Thymus (tissue), 11 donors: ENCODE measurements around the gene RETSAT. TPM values are rescaled to one million over a fixed set of nuclear protein-coding genes. Genes with fewer than 3 reads are reported as not detected.
"Not testable (repeated sequence)": the region's sequence is repeated elsewhere in the genome, so short reads cannot be mapped to it uniquely, and the experiment has no call there.

ENCODE experiments used
- DNase-seq, 9 donors: peaks; one replicate each; pipeline ENCODE4 v3.0.0-alpha.2; 2013; ENCODE audit warnings: low spot score in 9 of 9, low read depth in 6 of 9, missing footprints in 1 of 9
- H3K27ac ChIP-seq, 2 donors: one replicate each; pipeline ENCODE4 v1.5.1; 2013; ENCODE audit warnings: control low read depth in 1 of 2, low read depth in 1 of 2, low read length in 1 of 2, mild to moderate bottlenecking in 1 of 2, moderate library complexity in 1 of 2
- H3K27me3 ChIP-seq, 2 donors: one replicate each; pipeline ENCODE4 v1.5.1; 2013; ENCODE audit warnings: low read length in 1 of 2; ENCODE audit not compliant: control insufficient read depth in 2 of 2, insufficient read depth in 1 of 2
- H3K36me3 ChIP-seq, 2 donors: one replicate each; pipeline ENCODE4 v1.5.1; 2013; ENCODE audit warnings: low read length in 1 of 2, mild to moderate bottlenecking in 1 of 2, moderate library complexity in 1 of 2; ENCODE audit not compliant: control insufficient read depth in 2 of 2, insufficient read depth in 2 of 2
- H3K4me1 ChIP-seq, 2 donors: one replicate each; pipeline ENCODE4 v1.5.1; 2013; ENCODE audit warnings: low read length in 2 of 2; ENCODE audit not compliant: control insufficient read depth in 2 of 2, insufficient read depth in 2 of 2
- H3K4me3 ChIP-seq, 2 donors: one replicate each; pipeline ENCODE4 v1.5.1; 2013; ENCODE audit warnings: low read length in 2 of 2, control low read depth in 1 of 2, mild to moderate bottlenecking in 1 of 2
- H3K9me3 ChIP-seq, 2 donors: one replicate each; pipeline ENCODE4 v1.5.1; 2013; ENCODE audit warnings: low read length in 1 of 2, mild to moderate bottlenecking in 1 of 2; ENCODE audit not compliant: control insufficient read depth in 2 of 2, insufficient read depth in 1 of 2
- WGBS: extraction: QIAGEN DNeasy Blood & Tissue Kit; methylation state at CpG from one replicate; pipeline ENCODE4 v1.1.7; 2013; 5-methylcytosine and 5-hydroxymethylcytosine counted together
- polyA plus RNA-seq: library from polyadenylated mRNA; stranded (reverse); fragments of 200-250 nt; gene quantifications from one replicate; pipeline ENCODE4 v1.2.3, GENCODE V29; 2013
- total RNA-seq: library from RNA; stranded (reverse); fragments of 120-200 nt; gene quantifications from one replicate; pipeline ENCODE4 v1.2.4, GENCODE V29; 2013
- donor health status: healthy.

Gene RETSAT
- total and polyA plus RNA-seq, 2 donors: 9.9 to 12.8 TPM

DNA sequence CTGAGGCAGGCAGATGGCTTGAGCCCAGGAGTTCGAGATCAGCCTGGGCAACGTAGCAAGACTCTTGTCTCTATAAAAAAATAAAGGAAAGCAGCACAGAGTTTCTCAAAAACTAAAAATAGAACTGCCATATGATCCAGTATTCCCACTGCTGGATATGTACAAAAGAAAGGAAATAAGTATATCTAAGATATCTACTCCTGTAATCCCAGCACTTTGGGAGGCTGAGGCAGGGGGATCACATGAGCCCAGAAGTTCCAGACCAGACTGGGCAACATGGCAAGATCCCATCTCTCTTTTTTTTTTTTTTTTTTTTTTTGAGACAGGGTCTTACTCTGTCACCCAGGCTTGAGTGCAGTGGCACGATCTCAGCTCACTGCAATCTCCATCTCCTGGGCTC is 24.6 kb downstream of the RETSAT start:
- H3K27ac ChIP-seq, H3K9me3 ChIP-seq, H3K4me3 ChIP-seq, H3K27me3 ChIP-seq, DNase-seq: not testable (repeated sequence)
- H3K36me3 ChIP-seq: peaks cover 5 to 22% of the 10 kb centered on the region in 2 donors
- H3K4me1 ChIP-seq: peaks cover 13 to 19% of the 10 kb centered on the region in 2 donors
- 97% methylated on average over 3 of the region's 3 CpGs for WGBS

DNA sequence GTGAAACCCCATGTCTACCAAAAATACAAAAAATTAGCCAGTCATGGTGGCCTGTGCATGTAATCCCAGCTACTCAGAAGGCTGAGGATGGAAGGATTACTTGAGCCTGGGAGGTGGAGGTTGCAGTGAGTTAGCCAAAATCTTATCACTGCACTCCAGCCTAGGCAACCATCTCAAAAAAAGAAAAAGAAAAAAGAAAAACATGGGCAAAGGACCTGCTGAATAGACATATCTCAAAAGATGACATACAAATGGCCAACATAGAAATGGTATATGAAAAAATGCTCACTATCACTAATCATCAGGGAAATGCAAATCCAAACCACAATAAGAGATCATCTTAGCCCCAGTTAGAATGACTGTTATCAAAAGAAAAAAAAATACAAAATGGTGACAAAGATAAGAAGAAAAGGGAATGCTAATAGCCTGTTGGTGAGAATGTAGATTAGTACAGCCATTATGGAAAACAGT is 25.1 kb downstream of the RETSAT start:
- H3K27me3 ChIP-seq: no peaks in the 10 kb centered on the region
- H3K9me3 ChIP-seq: no peaks in the 10 kb centered on the region
- H3K4me3 ChIP-seq: no peak overlapping the region
- no peak overlapping the region for H3K27ac ChIP-seq
- H3K36me3 ChIP-seq: peaks cover 9 to 27% of the 10 kb centered on the region in 2 donors
- no peak for DNase-seq
- H3K4me1 ChIP-seq: peaks cover 15 to 23% of the 10 kb centered on the region in 2 donors

DNA sequence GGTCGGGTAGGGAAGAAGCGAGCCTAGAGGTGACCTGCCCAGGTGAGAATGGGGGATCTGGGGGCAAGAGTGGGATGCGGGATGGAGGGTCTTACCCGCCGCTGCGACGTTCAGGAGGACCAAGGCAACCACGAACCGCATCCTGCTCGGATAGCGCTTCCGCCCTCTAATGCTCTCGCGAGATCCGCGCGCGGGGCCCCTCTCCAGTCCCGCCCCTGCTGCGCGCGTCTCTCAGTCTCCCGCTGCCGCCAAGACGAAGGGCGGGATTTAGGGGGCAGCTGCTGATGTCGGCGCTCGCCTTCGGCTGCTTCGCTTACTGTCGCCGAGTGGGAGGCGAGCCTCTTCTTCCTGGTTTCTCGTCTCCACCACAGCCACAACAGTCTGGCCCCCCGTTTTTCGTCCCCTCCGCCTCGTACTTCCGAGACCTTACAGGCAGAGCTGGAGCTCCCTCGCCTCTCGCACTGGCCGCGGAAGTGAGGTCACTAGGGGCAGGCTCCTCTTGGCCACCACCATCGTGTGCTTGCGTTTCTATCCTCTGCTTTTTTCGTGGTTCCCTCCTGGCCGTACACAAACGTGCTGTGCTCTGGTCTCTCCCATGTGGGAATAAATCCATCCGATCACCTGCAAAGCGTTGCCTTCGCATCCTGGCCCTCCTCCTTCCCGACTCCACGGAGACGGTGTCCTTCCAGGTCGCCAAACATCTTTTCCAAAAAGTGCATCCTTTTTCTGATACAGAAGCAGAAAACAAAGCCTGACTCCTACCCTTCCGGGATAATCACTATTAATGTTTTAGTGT is 26.3 kb downstream of the RETSAT start, which contains the start of gene TGOLN2:
TSS of gene TGOLN2 (minus strand) at position 168 of the 796 bp plus-strand sequence. CDS start at position 141, 27 bp downstream.
- DNase-seq: peak; percentile 82 to 98 (median 94)

DNA sequence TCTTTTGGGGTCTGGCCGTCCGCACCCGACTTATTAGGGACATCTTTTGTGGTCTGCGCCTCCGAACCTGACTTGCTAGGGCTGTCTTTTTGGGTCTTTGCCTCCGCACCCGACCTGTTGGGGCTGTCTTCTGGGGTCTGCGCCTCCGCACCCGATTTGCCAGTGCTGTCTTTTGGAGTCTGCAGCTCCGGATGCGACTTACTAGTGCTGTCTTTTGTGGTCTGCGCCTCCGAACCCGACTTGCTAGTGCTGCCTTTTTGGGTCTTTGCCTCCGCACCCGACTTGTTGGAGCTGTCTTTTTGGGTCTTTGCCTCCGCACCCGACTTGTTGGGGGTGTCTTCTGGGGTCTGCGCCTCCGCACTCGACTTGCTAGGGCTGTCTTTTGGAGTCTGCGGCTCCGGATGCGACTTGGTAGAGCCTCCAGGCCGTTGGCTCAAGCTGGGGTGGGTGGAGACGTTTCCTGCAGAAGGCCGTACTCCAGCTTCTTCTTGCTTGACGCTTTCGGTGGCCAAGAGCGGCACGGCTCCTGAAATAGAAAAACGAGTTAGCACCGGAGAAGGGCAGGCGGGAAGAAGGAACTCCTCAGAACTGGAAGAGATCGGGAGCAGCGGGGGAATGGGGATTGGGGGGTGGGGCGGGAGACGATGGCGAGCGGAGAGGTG is 27.0 kb downstream of the RETSAT start:
- 3% methylated on average over 41 of the region's 41 CpGs for WGBS
- peak overlapping the region; percentile 89 to 93 for H3K4me3 ChIP-seq
- peaks cover 26 to 46% of the 10 kb centered on the region in 2 donors for H3K36me3 ChIP-seq
- peak in 8 of 9 donors; percentile 64 to 88 (median 68) for DNase-seq
- H3K27me3 ChIP-seq: no peaks in the 10 kb centered on the region
- H3K4me1 ChIP-seq: peaks cover 23 to 39% of the 10 kb centered on the region in 2 donors
- H3K9me3 ChIP-seq: no peaks in the 10 kb centered on the region
- H3K27ac ChIP-seq: peak overlapping the region; percentile 97 to 100

More for the DNA sequence above, 26.3 kb downstream of the RETSAT start, which contains the start of gene TGOLN2:
- WGBS: under 1% methylated on average over 57 of the region's 57 CpGs
- H3K27me3 ChIP-seq: no peaks in the 10 kb centered on the region
- peak within 1 kb of the TSS; percentile 89 to 93 for H3K4me3 ChIP-seq
- H3K9me3 ChIP-seq: no peaks in the 10 kb centered on the region
- peaks cover 22 to 33% of the 10 kb centered on the region in 2 donors for H3K4me1 ChIP-seq
- peak within 1 kb of the TSS; percentile 97 to 100 for H3K27ac ChIP-seq
- H3K36me3 ChIP-seq: peaks cover 21 to 38% of the 10 kb centered on the region in 2 donors

DNA sequence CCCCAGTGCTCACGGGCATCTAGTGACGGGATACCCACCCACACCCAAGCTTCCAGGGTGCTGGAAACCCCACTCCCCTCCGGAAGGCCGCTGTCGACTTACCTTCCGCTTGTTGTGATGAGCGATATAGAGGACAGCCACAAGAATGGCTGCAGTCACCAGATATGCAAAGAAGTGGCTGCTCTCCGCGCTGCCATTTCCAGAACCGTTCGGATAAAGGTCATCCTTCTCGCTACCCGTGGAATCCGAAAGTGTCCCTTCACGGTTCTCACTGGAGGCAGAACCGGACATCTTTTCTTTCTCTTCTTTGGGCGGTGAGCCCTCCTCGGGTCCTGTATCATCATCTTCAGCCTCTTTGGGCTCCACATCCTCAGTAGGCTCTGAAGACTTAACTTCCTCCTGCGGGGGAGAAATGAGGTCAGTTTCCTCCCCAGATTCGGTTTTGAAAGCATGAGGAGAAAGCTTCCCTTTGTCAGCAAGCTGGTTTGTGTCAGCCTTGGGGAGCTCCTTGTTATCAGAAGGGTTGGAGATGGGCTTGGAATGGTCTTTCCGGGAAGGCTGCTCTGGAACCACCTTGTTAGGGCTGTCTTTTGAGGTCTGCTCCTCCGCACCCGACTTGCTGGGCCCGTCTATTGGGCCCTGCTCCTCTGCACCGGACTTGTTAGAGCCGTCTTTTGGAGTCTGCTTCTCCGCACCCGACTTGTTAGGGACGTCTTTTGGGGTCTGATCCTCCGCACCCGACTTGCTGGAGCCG is 27.7 kb downstream of the RETSAT start:
- Histone ChIP-seq H3K27ac (peak overlapping the region; percentile 97 to 100), H3K4me3 (peak overlapping the region; percentile 89 to 93), H3K36me3 (peaks cover 33 to 53% of the 10 kb centered on the region in 2 donors), H3K4me1 (peaks cover 23 to 42% of the 10 kb centered on the region in 2 donors), H3K9me3 (no peaks in the 10 kb centered on the region), H3K27me3 (no peaks in the 10 kb centered on the region)
- DNase-seq: peak in 8 of 9 donors; percentile 30 to 86 (median 63)
- WGBS: 13% methylated on average over 32 of the region's 32 CpGs

DNA sequence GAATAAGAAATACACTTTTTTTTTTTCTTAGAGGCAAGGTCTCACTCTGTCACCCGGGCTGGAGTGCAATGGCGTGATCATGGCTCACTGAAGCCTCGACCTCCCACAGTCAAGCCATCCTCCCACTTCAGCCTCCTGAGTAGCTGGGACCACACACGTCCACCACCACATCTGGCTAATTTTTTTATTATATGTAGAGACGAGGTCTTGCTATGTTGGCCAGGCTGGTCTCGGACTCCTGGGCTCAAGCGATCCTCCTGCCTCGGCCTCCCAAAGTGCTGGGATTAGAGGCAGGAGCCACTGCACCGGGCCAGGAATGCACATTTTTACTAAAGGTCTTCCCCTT is 28.9 kb downstream of the RETSAT start:
- DNase-seq: no peak
- H3K36me3 ChIP-seq: peaks cover 42 to 64% of the 10 kb centered on the region in 2 donors
- H3K4me1 ChIP-seq: peaks cover 23 to 42% of the 10 kb centered on the region in 2 donors
- 68% methylated on average over 9 of the region's 9 CpGs for WGBS
- H3K27ac ChIP-seq: no peak overlapping the region
- H3K27me3 ChIP-seq: no peaks in the 10 kb centered on the region
- H3K4me3 ChIP-seq: peak overlapping the region; percentile 89 to 93
- no peaks in the 10 kb centered on the region for H3K9me3 ChIP-seq

DNA sequence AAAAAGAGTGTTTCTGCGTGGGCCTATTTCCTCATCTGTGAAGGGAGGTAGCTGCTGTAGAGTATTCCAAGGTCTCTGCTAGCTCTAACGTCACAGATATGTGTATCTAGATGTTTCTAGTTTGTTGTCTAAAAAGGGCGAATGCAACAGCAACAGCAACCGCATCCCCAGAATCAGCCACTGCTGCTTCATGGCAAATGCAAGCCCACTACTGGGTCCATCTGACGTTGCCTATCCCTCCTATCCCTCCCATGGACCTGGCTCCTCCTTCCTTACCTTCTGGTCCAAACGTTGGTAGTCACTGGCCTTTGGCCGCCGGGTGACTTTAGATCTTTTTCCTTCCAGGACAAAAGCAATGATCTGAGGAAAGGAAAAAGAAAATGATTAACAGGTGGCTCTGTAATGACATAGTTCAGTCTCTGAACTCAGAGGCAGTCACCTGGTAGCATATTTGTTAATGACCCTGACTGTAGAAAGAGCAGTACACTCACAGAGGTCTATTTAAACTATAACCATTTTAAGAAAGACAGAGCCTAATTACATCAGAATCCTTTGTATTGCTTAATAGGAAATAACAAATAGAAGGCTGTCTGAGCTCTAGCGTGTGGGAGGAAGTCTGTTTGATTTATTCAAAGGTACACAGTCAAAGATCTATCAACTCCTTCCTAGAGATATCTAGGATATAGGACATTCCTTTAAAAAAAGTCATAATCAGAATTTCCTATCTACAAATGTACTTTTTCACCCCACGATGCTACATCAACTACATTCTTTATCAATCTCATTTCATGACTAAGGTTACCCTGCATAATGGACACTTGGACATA is 29.5 kb downstream of the RETSAT start:
- no peak overlapping the region for H3K27ac ChIP-seq
- DNase-seq: no peak
- peaks cover 48 to 70% of the 10 kb centered on the region in 2 donors for H3K36me3 ChIP-seq
- no peaks in the 10 kb centered on the region for H3K27me3 ChIP-seq
- peak overlapping the region; percentile 89 to 93 for H3K4me3 ChIP-seq
- WGBS: 63% methylated on average over 10 of the region's 10 CpGs
- H3K9me3 ChIP-seq: no peaks in the 10 kb centered on the region
- H3K4me1 ChIP-seq: peaks cover 23 to 45% of the 10 kb centered on the region in 2 donors

DNA sequence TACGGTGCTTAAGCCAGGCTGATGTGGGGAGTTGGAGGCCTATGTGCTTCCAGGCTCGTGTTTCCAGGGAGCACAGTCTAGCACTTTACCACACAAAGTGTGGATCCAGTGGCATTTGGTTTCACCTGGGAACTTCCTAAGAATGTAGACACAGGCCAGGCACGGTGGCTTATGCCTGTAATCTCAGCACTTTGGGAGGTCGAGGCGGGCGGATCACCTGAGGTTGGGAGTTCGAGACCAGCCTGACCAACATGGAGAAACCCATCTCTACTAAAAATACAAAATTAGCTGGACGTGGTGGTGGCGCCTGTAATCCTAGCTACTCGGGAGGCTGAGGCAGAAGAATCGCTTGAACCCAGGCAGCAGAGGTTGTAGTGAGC is 30.4 kb downstream of the RETSAT start:
- not testable (repeated sequence) for H3K9me3 ChIP-seq, H3K27me3 ChIP-seq, DNase-seq, H3K27ac ChIP-seq, H3K4me3 ChIP-seq
- WGBS: 97% methylated on average over 11 of the region's 11 CpGs
- Histone ChIP-seq H3K4me1 (peaks cover 22 to 46% of the 10 kb centered on the region in 2 donors), H3K36me3 (peaks cover 56 to 77% of the 10 kb centered on the region in 2 donors)
